SK-N-SH (cell line): ENCODE results near the gene MYH7B. TPM values are rescaled to one million over a fixed set of nuclear protein-coding genes. Genes with fewer than 3 reads are reported as not detected.

ENCODE experiments used
- CTCF ChIA-PET: fragments of 300-600, 350-600 bp; formaldehyde crosslinking; extraction: SDS; loops from one replicate; lab custom pipeline; 2021; lab: Yijun Ruan, JAX
- POLR2A ChIA-PET: fragments of 350-600 bp; sonication (Branson Sonifier 250); formaldehyde crosslinking; extraction: SDS; loops from one replicate; lab custom pipeline; 2020; ENCODE audit warnings: antibody characterized with exemption, inconsistent platforms; lab: Yijun Ruan, JAX
- DNase-seq: peaks from one replicate; pipeline ENCODE4 v3.0.0; 2012
- H2AFZ ChIP-seq: fragments of 200-600 bp; sonication (generic); 2 replicates; pipeline ENCODE4 v1.8.1; 2016; ENCODE audit warnings: antibody characterized with exemption, mild to moderate bottlenecking, low read depth
- H3F3A ChIP-seq: fragments of 200-600 bp; sonication (generic); replicated peaks from 2 replicates; pipeline ENCODE3; 2016; ENCODE audit warnings: antibody characterized with exemption, mild to moderate bottlenecking; ENCODE audit not compliant: insufficient read depth
- H3K27ac ChIP-seq, 2 experiments: fragments of 200-500 bp in 1 of 2; fragments of 200-600 bp in 1 of 2; sonication (Bioruptor generic) in 1 of 2; sonication (generic), shearing (Covaris generic) in 1 of 2; 2 replicates each; pipeline versions ENCODE4 v1.5.1 to v1.6.1; 2014 to 2016; ENCODE audit warnings: low read depth in 2 of 2, inconsistent platforms in 1 of 2, low read length in 1 of 2, mild to moderate bottlenecking in 1 of 2, mixed read lengths in 1 of 2
- H3K27me3 ChIP-seq: fragments of 200-600 bp; sonication (generic), shearing (Covaris generic); 2 replicates; pipeline ENCODE4 v1.6.1; 2016; ENCODE audit warnings: mixed run types; ENCODE audit not compliant: insufficient read depth
- H3K36me3 ChIP-seq, 2 experiments: fragments of 200-500 bp in 1 of 2; fragments of 200-600 bp in 1 of 2; sonication (Bioruptor generic) in 1 of 2; sonication (generic) in 1 of 2; replicated peaks in 1 of 2; 2 replicates each; pipeline versions ENCODE3 to v1.5.1; 2014 to 2016; ENCODE audit warnings: low read length in 1 of 2, mild to moderate bottlenecking in 1 of 2; ENCODE audit not compliant: insufficient read depth in 2 of 2, control insufficient read depth in 1 of 2
- H3K4me1 ChIP-seq, 2 experiments: fragments of 200-500 bp in 1 of 2; fragments of 200-600 bp in 1 of 2; sonication (Bioruptor generic) in 1 of 2; sonication (generic), shearing (Covaris generic) in 1 of 2; 2 replicates each; pipeline versions ENCODE4 v1.5.1 to v1.6.1; 2014 to 2016; ENCODE audit warnings: low read depth in 1 of 2, low read length in 1 of 2, mixed run types in 1 of 2; ENCODE audit not compliant: insufficient read depth in 2 of 2, control insufficient read depth in 1 of 2
- H3K4me2 ChIP-seq: fragments of 200-600 bp; sonication (generic), shearing (Covaris generic); 2 replicates; pipeline ENCODE4 v1.6.1; 2017; ENCODE audit warnings: mixed run types
- H3K4me3 ChIP-seq, 2 experiments: fragments of 200-500 bp in 1 of 2; fragments of 200-600 bp in 1 of 2; sonication (Bioruptor generic) in 1 of 2; sonication (generic), shearing (Covaris generic) in 1 of 2; 2 replicates each; pipeline versions ENCODE4 v1.5.1 to v1.8.1; 2014 to 2016; ENCODE audit warnings: low read depth in 2 of 2, inconsistent platforms in 1 of 2, low read length in 1 of 2, mild to moderate bottlenecking in 1 of 2, mixed read lengths in 1 of 2, moderate library complexity in 1 of 2
- H3K79me2 ChIP-seq: fragments of 200-600 bp; sonication (generic); 2 replicates; pipeline ENCODE4 v1.8.1; 2017; ENCODE audit warnings: mild to moderate bottlenecking; ENCODE audit not compliant: insufficient read depth
- H3K9ac ChIP-seq: fragments of 200-600 bp; sonication (generic); 2 replicates; pipeline ENCODE4 v1.6.1; 2017; ENCODE audit warnings: mixed run types
- H3K9me2 ChIP-seq: fragments of 200-600 bp; sonication (generic); 2 replicates; pipeline ENCODE4 v1.6.1; 2017; ENCODE audit warnings: mixed run types
- H3K9me3 ChIP-seq: fragments of 200-600 bp; sonication (generic); 2 replicates; pipeline ENCODE4 v1.6.1; 2017; ENCODE audit warnings: mixed run types, mild to moderate bottlenecking, moderate library complexity
- H4K20me1 ChIP-seq: fragments of 200-600 bp; sonication (generic); 2 replicates; pipeline ENCODE4 v1.6.1; 2017; ENCODE audit warnings: mild to moderate bottlenecking, mixed run types; ENCODE audit not compliant: insufficient read depth
- CHD2 ChIP-seq: fragments of 150-350 bp; IDR thresholded peaks from 2 replicates; pipeline ENCODE4 v1.6.1; 2018; ENCODE audit warnings: low read length; ENCODE audit not compliant: partially characterized antibody
- CTCF ChIP-seq: fragments of 200-600 bp; sonication (generic); IDR thresholded peaks from 2 replicates; pipeline ENCODE4 v1.6.1; 2017; ENCODE audit warnings: antibody characterized with exemption, mild to moderate bottlenecking, moderate library complexity
- ELF1 ChIP-seq: IDR thresholded peaks from 2 replicates; pipeline ENCODE4 v1.4.0; 2012
- EP300 ChIP-seq, 2 experiments: IDR thresholded peaks; 2 replicates each; pipeline versions ENCODE4 v1.4.0 to v1.6.1; 2012; ENCODE audit warnings: borderline replicate concordance in 1 of 2, low read depth in 1 of 2, low read length in 1 of 2
- FOSL2 ChIP-seq: IDR thresholded peaks from 2 replicates; pipeline ENCODE4 v1.4.0; 2012; ENCODE audit warnings: low read depth, mild to moderate bottlenecking, moderate library complexity, borderline replicate concordance
- GATA2 ChIP-seq: sonication (generic); formaldehyde crosslinking; IDR thresholded peaks from 2 replicates; pipeline ENCODE4 v1.5.0; 2020; ENCODE audit warnings: mild to moderate bottlenecking, missing genetic modification reagents
- MXI1 ChIP-seq: IDR thresholded peaks from 2 replicates; pipeline ENCODE4 v1.6.1; 2012; ENCODE audit warnings: mild to moderate bottlenecking, low read depth, low read length, improper control_type of control experiment
- NFIC ChIP-seq: IDR thresholded peaks from 2 replicates; pipeline ENCODE4 v1.4.0; 2012; ENCODE audit warnings: borderline replicate concordance
- NRF1 ChIP-seq: IDR thresholded peaks from 2 replicates; pipeline ENCODE4 v1.6.1; 2012; ENCODE audit warnings: low read depth, mild to moderate bottlenecking, low read length
- POLR2AphosphoS5 ChIP-seq: IDR thresholded peaks from 2 replicates; pipeline ENCODE4 v1.6.1; 2012; ENCODE audit warnings: low read depth, low read length
- RAD21 ChIP-seq: IDR thresholded peaks from 2 replicates; pipeline ENCODE4 v1.6.1; 2012; ENCODE audit warnings: mild to moderate bottlenecking, low read length
- RCOR1 ChIP-seq: fragments of 150-350 bp; IDR thresholded peaks from 2 replicates; pipeline ENCODE4 v1.6.1; 2017; ENCODE audit warnings: antibody characterized with exemption, low read length
- REST ChIP-seq: IDR thresholded peaks from 2 replicates; pipeline ENCODE4 v1.6.1; 2012; ENCODE audit warnings: mild to moderate bottlenecking, low read depth, low read length, moderate library complexity
- RFX5 ChIP-seq: IDR thresholded peaks from 2 replicates; pipeline ENCODE4 v1.6.1; 2012; ENCODE audit warnings: mild to moderate bottlenecking, improper control_type of control experiment, low read length
- TCF12 ChIP-seq: IDR thresholded peaks from 2 replicates; pipeline ENCODE4 v1.4.0; 2012
- ZBTB33 ChIP-seq: IDR thresholded peaks from 2 replicates; pipeline ENCODE4 v1.4.0; 2012; ENCODE audit warnings: low read depth, borderline replicate concordance
- WGBS: methylation state at CpG from one replicate; pipeline ENCODE4 v1.1.6; 2017; ENCODE audit warnings: low lambda C conversion rate; 5-methylcytosine and 5-hydroxymethylcytosine counted together
- polyA plus RNA-seq, 3 experiments: library from polyadenylated mRNA; depleted of rRNA; stranded (reverse); fragments of >200 nt; gene quantifications; 2 replicates each; pipeline ENCODE4 v1.2.3, GENCODE V29; 2012

Gene MYH7B
- polyA plus RNA-seq, 1 of the 3 experiments (the other 2 are of a cell fraction), result 0.41 TPM

GRCh38 chr20:34956041-34956458 is 382 bp downstream of the MYH7B start:
- H3K27ac ChIP-seq, result peak overlapping the region; percentile 84 to 95
- CTCF ChIA-PET, result interaction anchor here (0.6 to 4.5 kb wide), 13 partner anchors 16 to 189 kb away, joined by 3 to 61 read pairs (median 4); partner anchors contain the start of gene GGT7
- peak overlapping the region; percentile 80 for H3K9ac ChIP-seq
- no peaks in the 10 kb centered on the region for H3K9me3 ChIP-seq
- no peaks in the 10 kb centered on the region for H3F3A ChIP-seq
- H3K79me2 ChIP-seq, result peaks cover 28% of the 10 kb centered on the region; the same call in 1 of the 2 replicates
- no peak for TF ChIP-seq NRF1
- 0 out of 2 replicates have a peak, but pooled peaks have one; percentile 27 for TF ChIP-seq CTCF
- WGBS, result 27% methylated on average over 6 of the region's 6 CpGs
- H4K20me1 ChIP-seq, result no peaks in the 10 kb centered on the region
- POLR2A ChIA-PET, result interaction anchor here (1.0 to 2.1 kb wide), 5 partner anchors 63 to 83 kb away, joined by 3 to 8 read pairs (median 4); partner anchors contain the start of genes ACSS2 and GGT7
- H3K4me1 ChIP-seq, result peaks cover 13 to 15% of the 10 kb centered on the region in 2 experiments; a peak in 3 of 4 replicates
- peak overlapping the region; percentile 67 to 70 for H3K4me3 ChIP-seq
- H3K36me3 ChIP-seq, result peaks cover 5 to 6% of the 10 kb centered on the region in 2 experiments
- no peak for DNase-seq
- H3K4me2 ChIP-seq, result peak overlapping the region; percentile 81
- peak overlapping the region; percentile 95 for H2AFZ ChIP-seq
- no peaks in the 10 kb centered on the region for H3K27me3 ChIP-seq
- H3K9me2 ChIP-seq, result no peaks in the 10 kb centered on the region

GRCh38 chr20:34956751-34957472 is 1.2 kb downstream of the MYH7B start:
- Histone ChIP-seq H3K27me3 (no peaks in the 10 kb centered on the region), H3K27ac (no peak overlapping the region), H3K9me2 (no peaks in the 10 kb centered on the region), H3K4me1 (peaks cover 13 to 15% of the 10 kb centered on the region in 2 experiments; a peak in 3 of 4 replicates), H2AFZ (no peak overlapping the region), H3F3A (no peaks in the 10 kb centered on the region), H3K9ac (no peak overlapping the region), H3K9me3 (no peaks in the 10 kb centered on the region), H4K20me1 (no peaks in the 10 kb centered on the region), H3K4me2 (no peak overlapping the region), H3K36me3 (no peaks in the 10 kb centered on the region), H3K4me3 (no peak overlapping the region), H3K79me2 (peaks cover 23% of the 10 kb centered on the region; the same call in 1 of the 2 replicates)
- CTCF ChIA-PET, result interaction anchor here (1.0 to 4.5 kb wide), 4 partner anchors 15 to 94 kb away, joined by 4 to 61 read pairs (median 4); partner anchors contain the start of gene GGT7
- no peak for DNase-seq
- POLR2A ChIA-PET, result interaction anchor here (2.1 kb wide), 1 partner anchor 84 kb away, joined by 8 read pairs; the partner anchor contains the start of gene GGT7
- no peak for TF ChIP-seq ZBTB33
- no peak for TF ChIP-seq TCF12
- no peak for TF ChIP-seq FOSL2
- no peak for TF ChIP-seq GATA2 (CRISPR knock-in tag)
- TF ChIP-seq RCOR1, result no peak
- no peak for TF ChIP-seq CHD2
- no peak for TF ChIP-seq EP300 (IDR thresholded peaks at IDR 0.05; ENCODE audit: borderline replicate concordance in 1 of 2, low read depth in 1 of 2, low read length in 1 of 2)
- no peak for TF ChIP-seq RAD21
- TF ChIP-seq POLR2AphosphoS5, result no peak
- no peak for TF ChIP-seq REST
- no peak for TF ChIP-seq CTCF
- no peak for TF ChIP-seq ELF1
- no peak for TF ChIP-seq NFIC
- no peak for TF ChIP-seq MXI1
- no peak for TF ChIP-seq RFX5
- WGBS, result 93% methylated on average over 21 of the region's 21 CpGs
